Right ventricle myocardium inferior (tissue), 1 donor: ENCODE results near the gene DIS3L. TPM values are rescaled to one million over a fixed set of nuclear protein-coding genes. Genes with fewer than 3 reads are reported as not detected.
"Not testable (repeated sequence)": the region's sequence is repeated elsewhere in the genome, so short reads cannot be mapped to it uniquely, and the experiment has no call there.

Source experiments
- ATAC-seq: fragments of 200-7000 bp; cut with Tn5 transposase; one replicate; pipeline ENCODE4 v1.9.1; 2020; ENCODE audit warnings: mild to moderate bottlenecking, moderate library complexity
- DNase-seq: peaks from one replicate; pipeline ENCODE4 v3.0.0; 2021; ENCODE audit errors: missing footprints
- intact Hi-C: fragments of 100-400 bp; cut with DNase I; formaldehyde crosslinking; loops from one replicate; pipeline ENCODE4 v1.11.0; 2022
- total RNA-seq: library from RNA; stranded (reverse); fragmentation: NEBNext Ultra II Directional; extraction: Animal tissue kit (Norgen Biotek cat#: 25700); gene quantifications from one replicate; pipeline ENCODE4 v1.2.1, GENCODE V29; 2021
- donor health status: DM: no; HTN: yes; CAD: no; lungs with severe emphysema.

The DIS3L gene
- total RNA-seq, 1 donor from 2014 or later: 40.3 TPM

GRCh38 chr15:66296186-66296585, 2.8 kb downstream of the DIS3L start:
- DNase-seq (no peak), ATAC-seq (no peak)
- intact Hi-C loops: no loop called here

DNA sequence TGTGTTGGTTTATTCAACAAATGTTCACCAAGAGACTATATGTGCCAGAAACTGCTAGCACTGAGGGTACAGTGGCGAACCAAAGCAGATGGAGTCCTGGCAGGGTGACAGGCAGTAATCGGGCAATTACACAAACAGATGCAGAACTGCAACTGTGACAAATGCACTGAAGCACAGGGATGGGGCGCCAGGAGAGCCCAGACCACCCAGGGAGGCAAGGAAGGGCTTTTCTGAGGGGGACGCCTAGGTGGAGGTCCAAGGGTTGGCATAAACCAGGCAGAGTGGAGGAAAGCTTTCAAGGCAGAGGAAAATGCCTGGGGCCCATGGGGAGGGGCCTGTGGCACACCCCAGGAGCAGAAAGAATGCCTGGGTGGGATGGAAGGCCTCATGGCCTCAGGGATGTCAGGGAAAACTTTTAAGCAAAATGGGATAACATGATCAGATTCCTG, 5.5 kb downstream of the DIS3L start:
- ATAC-seq (no peak), DNase-seq (no peak)
- intact Hi-C loops: no loop called here

DNA sequence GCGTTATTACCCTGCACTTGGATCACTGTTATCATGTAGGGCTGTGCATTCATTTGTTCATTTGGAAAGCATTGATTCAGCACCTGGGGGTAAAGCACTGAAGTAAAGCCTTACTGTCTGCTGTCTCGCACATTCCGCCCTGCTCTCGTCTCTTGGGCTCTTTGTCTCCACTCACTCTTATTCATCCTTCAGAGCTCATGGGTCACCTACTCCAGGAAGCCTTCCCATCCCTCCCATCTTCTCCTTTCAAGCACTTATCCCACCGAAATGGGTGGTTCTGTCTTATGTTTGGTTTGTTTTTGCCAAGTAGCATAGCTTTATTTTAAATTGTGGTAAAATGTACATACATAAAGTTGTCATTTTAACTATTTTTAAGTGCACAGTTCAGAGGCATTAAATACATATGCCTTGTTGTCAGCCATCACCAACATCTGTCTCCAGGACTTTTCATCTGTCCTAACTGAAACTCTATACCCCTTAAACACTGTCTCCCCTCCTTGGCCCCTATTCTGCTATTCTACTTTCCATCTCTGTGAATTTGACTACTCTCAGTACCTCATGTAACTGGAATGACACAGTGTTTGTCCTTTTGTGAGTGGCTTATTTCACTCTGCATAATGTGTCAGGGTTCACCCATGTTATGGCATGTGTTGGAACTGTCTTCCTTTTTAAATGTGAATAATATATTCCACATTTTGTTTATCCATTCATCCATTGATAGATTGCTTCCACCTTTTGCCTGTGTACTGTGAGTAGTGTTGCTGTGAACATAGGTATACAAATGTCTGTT, 9.3 kb downstream of the DIS3L start:
- intact Hi-C loops: no loop called here
- no peak for ATAC-seq
- no peak for DNase-seq

- DNase-seq, ATAC-seq, intact Hi-C loops: not testable (repeated sequence)
Observed at GRCh38 chr15:66304425-66304824, 11.1 kb downstream of the DIS3L start.

- intact Hi-C loops: no loop called here
- DNase-seq: no peak
Observed at GRCh38 chr15:66306381-66306780, 13.0 kb downstream of the DIS3L start.

GRCh38 chr15:66308531-66308930, 15.2 kb downstream of the DIS3L start:
- intact Hi-C loops: no loop called here
- ATAC-seq (no peak), DNase-seq (no peak)

More at GRCh38 chr15:66306381-66306780, 13.0 kb downstream of the DIS3L start:
- no peak for ATAC-seq

DNA sequence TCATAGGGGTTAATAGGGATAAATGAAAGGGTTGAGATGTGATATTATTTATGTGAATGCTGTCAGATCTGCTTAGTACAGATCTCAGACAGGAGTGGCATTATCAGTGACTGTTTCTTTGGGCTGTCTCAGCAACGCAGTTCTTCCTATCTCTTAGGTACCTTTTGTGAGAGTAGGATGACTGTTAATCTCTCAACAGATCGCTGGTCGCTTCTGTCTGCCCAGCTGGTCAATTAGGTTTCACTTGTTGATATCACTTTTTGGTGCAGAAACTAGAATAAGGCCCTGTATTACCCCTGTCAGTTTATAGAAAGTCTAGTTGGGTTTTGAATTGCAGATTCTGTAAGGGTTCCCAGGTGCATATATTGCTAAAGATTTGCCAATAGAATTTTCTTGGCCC, 16.5 kb downstream of the DIS3L start:
- DNase-seq: no peak
- intact Hi-C loops: no loop called here

GRCh38 chr15:66310786-66311185, 17.4 kb downstream of the DIS3L start:
- no peak for DNase-seq
- no peak for ATAC-seq
- intact Hi-C loops: no loop called here

More for the DNA sequence above, 16.5 kb downstream of the DIS3L start:
- no peak for ATAC-seq

DNA sequence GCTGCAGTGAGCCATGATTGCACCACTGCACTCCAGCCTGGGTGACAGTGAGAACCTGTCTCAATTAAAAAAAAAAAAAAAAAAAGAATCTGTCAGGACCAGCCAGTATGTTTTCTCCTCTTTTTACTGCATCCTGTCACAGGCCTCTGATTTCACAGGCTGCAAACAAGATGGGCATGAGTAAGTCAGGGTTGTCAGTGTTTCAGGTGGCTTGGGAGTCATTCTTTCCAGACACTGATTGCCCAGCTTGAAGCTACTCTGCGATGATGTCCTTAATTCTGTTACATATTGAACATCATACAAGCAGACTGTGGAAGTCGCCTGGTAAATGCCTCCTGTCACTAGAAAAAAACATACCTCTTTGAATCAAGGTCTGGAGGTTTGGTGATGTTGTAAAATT, 18.8 kb downstream of the DIS3L start:
- intact Hi-C loops: no loop called here
- DNase-seq: no peak
- ATAC-seq: no peak

DNA sequence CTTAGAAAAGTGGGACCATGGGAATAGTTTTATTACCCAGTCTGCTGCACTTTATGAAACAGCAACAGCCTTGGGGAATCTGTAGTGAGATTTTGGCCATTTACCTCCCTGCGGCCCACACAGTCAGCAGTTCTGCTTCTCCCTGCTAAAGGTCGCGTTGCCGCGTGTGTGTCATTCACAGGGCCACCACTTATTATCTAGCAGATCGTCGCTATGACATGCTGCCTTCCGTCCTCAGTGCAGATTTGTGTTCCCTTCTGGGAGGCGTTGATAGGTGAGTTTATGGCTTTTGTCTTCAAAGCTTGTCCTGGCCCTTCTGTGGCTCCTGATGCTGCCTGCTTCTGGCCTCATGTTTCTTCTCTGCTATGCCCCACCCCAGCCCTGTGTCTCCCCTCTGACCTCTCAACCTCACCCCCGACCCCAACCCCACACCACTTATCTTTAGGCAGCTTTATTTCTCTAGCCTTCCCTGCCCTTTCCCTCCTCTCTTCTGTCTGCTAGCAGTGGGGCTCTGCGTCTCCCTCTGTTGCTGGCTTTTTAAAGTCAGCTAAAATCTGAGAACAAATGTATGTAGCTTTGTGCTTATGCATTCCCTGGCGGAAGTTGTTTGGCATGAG, 30.1 kb downstream of the DIS3L start:
- DNase-seq (no peak), ATAC-seq (no peak)
- intact Hi-C loops: no loop called here

DNA sequence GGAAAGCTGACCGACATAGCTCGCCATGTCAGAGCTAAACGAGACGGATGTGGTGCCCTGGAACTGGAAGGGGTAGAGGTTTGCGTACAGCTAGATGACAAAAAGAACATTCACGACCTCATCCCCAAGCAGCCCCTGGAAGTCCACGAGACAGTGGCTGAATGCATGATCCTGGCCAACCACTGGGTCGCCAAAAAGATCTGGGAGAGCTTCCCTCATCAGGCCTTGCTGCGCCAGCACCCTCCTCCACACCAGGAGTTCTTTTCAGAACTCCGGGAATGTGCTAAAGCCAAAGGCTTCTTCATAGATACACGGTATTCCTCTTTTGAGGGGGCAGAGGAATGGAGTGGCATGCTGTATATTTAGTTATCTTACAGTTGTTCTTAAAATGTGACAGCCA, 32.7 kb downstream of the DIS3L start:
- intact Hi-C loops: no loop called here
- no peak for ATAC-seq
- no peak for DNase-seq

DNA sequence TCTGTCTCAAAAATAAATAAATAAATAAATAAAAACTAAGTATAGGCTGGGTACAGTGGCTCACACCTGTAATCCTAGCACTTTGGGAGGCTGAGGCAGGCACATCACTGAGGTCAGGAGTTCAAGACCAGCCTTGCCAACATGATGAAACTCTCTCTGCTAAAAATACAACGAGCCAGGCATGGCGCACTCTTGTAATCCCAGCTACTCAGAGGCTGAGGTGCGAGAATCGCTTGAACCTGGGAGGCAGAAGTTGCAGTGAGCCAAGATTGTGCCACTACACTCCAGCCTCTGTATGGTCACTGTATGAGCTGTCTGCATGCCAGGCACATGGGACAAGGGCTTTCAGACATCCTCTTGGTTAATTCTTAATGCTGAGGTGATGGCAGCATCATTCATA, 34.4 kb downstream of the DIS3L start:
- intact Hi-C loops: no loop called here
- DNase-seq (no peak), ATAC-seq (no peak)

- intact Hi-C loops: no loop called here
- DNase-seq (no peak), ATAC-seq (no peak)
Observed at GRCh38 chr15:66328771-66329170, 35.4 kb downstream of the DIS3L start.

DNA sequence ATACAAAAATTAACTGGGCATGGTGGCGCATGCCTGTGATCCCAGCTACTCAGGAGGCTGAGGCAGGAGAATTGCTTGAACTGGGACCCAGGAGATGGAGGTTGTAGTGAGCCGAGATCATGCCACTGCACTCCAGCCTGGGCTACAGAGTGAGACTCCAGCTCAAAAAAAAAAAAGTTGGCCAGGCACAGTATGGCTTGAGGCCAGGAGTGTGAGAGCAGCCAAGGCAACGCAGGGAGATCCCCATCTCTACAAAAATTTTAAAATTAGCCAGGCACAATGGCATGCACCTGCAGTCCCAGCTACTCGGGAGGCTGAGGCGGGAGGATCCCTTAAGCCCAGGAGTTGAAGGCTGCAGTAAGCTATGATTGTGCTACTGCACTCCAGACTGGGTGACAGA, 55.2 kb downstream of the DIS3L start:
- ATAC-seq, intact Hi-C loops, DNase-seq: not testable (repeated sequence)

DNA sequence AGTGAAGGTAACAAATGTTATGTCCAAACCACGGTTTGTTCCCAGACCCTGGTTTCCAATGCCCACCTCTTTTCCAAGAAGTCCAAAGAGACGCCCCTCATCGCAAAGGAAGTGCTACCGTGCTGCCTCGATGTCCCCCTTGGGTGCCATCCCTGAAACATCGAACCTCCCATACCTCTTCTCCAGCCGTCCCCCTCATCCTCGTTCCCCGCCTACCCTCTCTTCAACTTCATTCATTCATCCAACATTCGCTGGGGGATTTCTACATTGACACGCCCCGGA, 62.6 kb downstream of the DIS3L start:
- ATAC-seq (no peak), DNase-seq (no peak)
- intact Hi-C loops: loop anchor here (2.0 to 10.0 kb wide), 2 partner anchors 31 to 139 kb away; partner anchors contain the start of genes MAP2K1 and SNAPC5

DNA sequence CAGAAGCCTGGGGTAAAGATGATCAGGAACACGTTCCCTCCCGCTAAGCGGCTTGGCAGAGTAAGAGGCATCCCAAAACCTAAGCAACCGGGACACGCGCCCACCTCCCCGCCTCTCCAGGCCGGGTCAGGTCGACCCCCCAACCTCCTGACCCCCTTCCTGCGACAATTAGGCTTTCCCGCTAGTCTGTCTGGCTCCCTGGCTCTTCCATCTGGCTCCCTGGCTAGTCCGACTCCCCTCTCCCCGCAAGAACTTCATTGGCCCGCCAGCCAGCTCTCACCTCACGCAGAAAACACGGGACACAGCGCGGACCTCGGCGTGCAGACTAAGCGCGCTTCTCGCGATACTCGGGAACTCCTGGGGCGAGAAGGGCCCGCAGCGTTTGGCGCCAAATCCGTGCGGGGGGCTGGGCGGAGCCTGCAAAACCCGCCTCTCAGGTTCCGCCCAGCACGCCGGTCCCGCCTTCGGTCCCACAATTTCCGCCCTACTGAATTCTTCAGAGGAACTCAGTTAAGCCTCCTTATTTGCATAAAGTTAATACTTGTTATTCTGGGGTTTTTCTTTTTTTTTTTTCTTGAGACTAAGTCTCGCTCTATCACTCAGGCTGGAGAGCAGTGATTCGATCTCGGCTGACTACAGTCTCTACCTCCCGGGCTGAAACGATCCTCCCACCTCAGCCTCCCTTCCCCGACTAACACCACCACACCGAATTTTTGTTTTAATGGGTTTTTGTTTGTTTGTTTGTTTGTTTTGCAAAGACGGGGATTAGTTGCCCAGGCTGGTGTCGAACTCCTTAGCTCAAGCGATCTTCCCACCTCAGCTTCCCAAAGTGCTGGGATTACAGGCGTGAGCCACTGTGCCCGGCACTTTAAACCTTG, 63.2 kb downstream of the DIS3L start, which contains the start of gene TIPIN:
TSS of gene TIPIN (minus strand) at position 327 of the 878 bp plus-strand sequence. CDS start 3,738 bp downstream, outside the sequence.
- intact Hi-C loops: loop anchor here (2.0 to 10.0 kb wide), 2 partner anchors 30 to 138 kb away; partner anchors contain the start of genes MAP2K1 and SNAPC5
- ATAC-seq (peak; percentile 98), DNase-seq (peak; percentile 97)

- no peak for DNase-seq
- intact Hi-C loops: loop anchor here (10.0 kb wide), 1 partner anchor 135 kb away; the partner anchor contains the start of gene SNAPC5
- no peak for ATAC-seq
Observed at GRCh38 chr15:66359740-66360139, 66.4 kb downstream of the DIS3L start.

GRCh38 chr15:66361745-66362460, 68.5 kb downstream of the DIS3L start:
- intact Hi-C loops, DNase-seq, ATAC-seq: not testable (repeated sequence)

DNA sequence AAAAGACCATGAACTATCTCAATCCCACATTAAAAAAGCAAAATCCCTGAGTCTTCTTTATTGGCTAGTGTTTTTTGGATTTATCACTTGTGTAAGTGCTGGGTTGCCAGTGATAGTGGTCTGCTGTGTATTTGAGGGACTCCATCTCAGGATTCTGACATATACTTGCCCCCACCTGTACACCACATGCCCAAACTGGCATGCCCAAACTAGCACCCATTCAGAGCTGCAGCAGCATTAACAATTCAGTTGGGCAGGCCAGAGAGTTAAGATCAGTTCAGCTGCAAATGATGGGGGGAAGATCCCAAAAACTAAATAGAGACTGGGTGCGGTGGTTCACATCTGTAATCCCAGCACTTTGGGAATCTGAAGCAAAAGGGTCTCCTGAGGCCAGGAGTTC, 69.4 kb downstream of the DIS3L start:
- ATAC-seq (no peak), DNase-seq (no peak)
- intact Hi-C loops: no loop called here
